Stimulated activated CD4-positive, alpha-beta T cell treated with anti-CD3 and anti-CD28 coated beads, TNF-alpha, amount 100 ng/mL, for 24 hours (primary cell): ENCODE data around the gene AGPAT3.

ENCODE experiments used
- DNase-seq, 3 experiments: peaks; one replicate each; pipeline ENCODE4 v3.0.0-alpha.2; 2020; ENCODE audit warnings: low read depth in 3 of 3

AGPAT3 gene

GRCh38 chr21:44020551-44020950 lies 155.5 kb downstream of the AGPAT3 start:
- no peak for DNase-seq

GRCh38 chr21:44021064-44021463 lies 156.0 kb downstream of the AGPAT3 start:
- DNase-seq = no peak

- no peak for DNase-seq
Measured at GRCh38 chr21:44024257-44024656, 159.2 kb downstream of the AGPAT3 start.

GRCh38 chr21:44024887-44025353 lies 159.9 kb downstream of the AGPAT3 start:
- no peak for DNase-seq

- no peak for DNase-seq
Measured at GRCh38 chr21:44027607-44028286, 162.7 kb downstream of the AGPAT3 start.

- DNase-seq = no peak
Measured at GRCh38 chr21:44028287-44028659, 163.2 kb downstream of the AGPAT3 start.

GRCh38 chr21:44029460-44030087 lies 164.6 kb downstream of the AGPAT3 start:
- DNase-seq = no peak

GRCh38 chr21:44035244-44035643 lies 170.2 kb downstream of the AGPAT3 start:
- DNase-seq = no peak
